HG03139 (cell line): ENCODE results near the gene KLK4.

Source experiments
- ATAC-seq: cut with Tn5 transposase; IDR thresholded peaks from one replicate; pipeline ENCODE4 v1.9.1; 2021; ENCODE audit not compliant: unreplicated experiment

The KLK4 gene

GRCh38 chr19:50911206-50912101 is at the start of gene KLK4:
Gene KLK4, minus strand, starts transcription at chr19:50911395. Its CDS starts 657 bp downstream, at chr19:50910738.
- no peak for ATAC-seq

GRCh38 chr19:50959731-50960500 is 48.7 kb upstream of the KLK4 start:
- ATAC-seq, result no peak

- no peak for ATAC-seq
Observed at GRCh38 chr19:50957587-50957986, 46.4 kb upstream of the KLK4 start.

GRCh38 chr19:50952910-50953309 is 41.7 kb upstream of the KLK4 start, which contains the start of gene KLK5:
Gene KLK5, minus strand, starts transcription at chr19:50953038. Its CDS starts 381 bp downstream, at chr19:50952657.
- ATAC-seq, result no peak

- ATAC-seq, result no peak
Observed at GRCh38 chr19:50949861-50950260, 38.7 kb upstream of the KLK4 start.

- ATAC-seq, result no peak
Observed at GRCh38 chr19:50947123-50947522, 35.9 kb upstream of the KLK4 start.

- no peak for ATAC-seq
Observed at GRCh38 chr19:50944795-50945194, 33.6 kb upstream of the KLK4 start.

- ATAC-seq, result no peak
Observed at GRCh38 chr19:50943074-50943828, 32.1 kb upstream of the KLK4 start.

GRCh38 chr19:50939596-50939995 is 28.4 kb upstream of the KLK4 start:
- no peak for ATAC-seq

- ATAC-seq, result no peak
Observed at GRCh38 chr19:50933640-50934039, 22.4 kb upstream of the KLK4 start.

- no peak for ATAC-seq
Observed at GRCh38 chr19:50932690-50933083, 21.5 kb upstream of the KLK4 start.

- no peak for ATAC-seq
Observed at GRCh38 chr19:50932018-50932689, 21.0 kb upstream of the KLK4 start.

GRCh38 chr19:50931023-50931422 is 19.8 kb upstream of the KLK4 start:
- no peak for ATAC-seq

- no peak for ATAC-seq
Observed at GRCh38 chr19:50928831-50929230, 17.6 kb upstream of the KLK4 start.

- ATAC-seq, result no peak
Observed at GRCh38 chr19:50926144-50926543, 14.9 kb upstream of the KLK4 start.

- ATAC-seq, result no peak
Observed at GRCh38 chr19:50925734-50926133, 14.5 kb upstream of the KLK4 start.

GRCh38 chr19:50924586-50924985 is 13.4 kb upstream of the KLK4 start:
- no peak for ATAC-seq

GRCh38 chr19:50922317-50922853 is 11.2 kb upstream of the KLK4 start:
- ATAC-seq, result peak; percentile 71

- ATAC-seq, result no peak
Observed at GRCh38 chr19:50921426-50922316, 10.5 kb upstream of the KLK4 start.
